ENCODE results near the gene TNNC1. TPM values are rescaled to one million over a fixed set of nuclear protein-coding genes. Genes with fewer than 3 reads are reported as not detected.

Gene TNNC1
- total and polyA plus RNA-seq, 10 of the 15 experiments (the other 5 are each of a cell fraction or from before 2014, with no cell fraction given) = 0.13 to 1.3 (median 0.53) TPM; not detected in 2

DNA sequence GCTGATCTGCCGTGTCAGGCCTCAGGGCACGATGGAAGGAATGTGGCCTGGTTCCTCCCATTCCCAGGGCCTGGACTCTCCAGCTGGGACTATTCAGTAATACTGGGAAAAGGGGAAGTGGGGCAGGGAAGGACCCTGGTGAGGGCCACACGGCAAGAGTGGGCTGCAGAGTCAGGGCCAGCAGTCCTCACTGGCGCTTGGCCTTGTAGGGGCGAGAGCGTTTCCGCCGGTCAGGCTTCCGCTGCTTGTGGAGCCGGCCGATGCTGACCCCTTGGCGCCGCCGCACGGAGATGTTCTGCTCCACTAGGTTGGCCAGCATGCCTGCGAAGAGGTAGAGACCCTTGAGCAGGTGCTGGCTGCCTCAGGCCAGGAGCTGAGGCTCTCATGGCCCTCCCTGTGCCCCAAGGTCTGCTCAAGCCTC lies 51.7 kb downstream of the TNNC1 start:
- no peaks in the 10 kb centered on the region for H4K20me1 ChIP-seq (ENCODE audit: control insufficient read depth, insufficient read depth)
- peaks cover 20 to 23% of the 10 kb centered on the region in 2 experiments for H3K36me3 ChIP-seq (ENCODE audit: control insufficient read depth in 2 of 2, insufficient read depth in 2 of 2, low read length in 1 of 2)
- 99% methylated on average over 11 of the region's 16 CpGs for WGBS (ENCODE audit: insufficient coverage, insufficient replicate concordance, low lambda C conversion rate, missing lambda C conversion rate)
- H3K4me3 ChIP-seq = no peak overlapping the region
- ChIA-PET POLR2A (no interaction called here), CTCF (no interaction called here), SMC1A (ENCODE audit: uncharacterized antibody, unreplicated experiment) (interaction anchor here (1.1 kb wide), 1 partner anchor 10 kb away, joined by 4 read pairs; no protein-coding TSS in a partner anchor), RAD21 (ENCODE audit: unreplicated experiment) (no interaction called here)
- H3K27me3 ChIP-seq (replicated peaks in 1 of 2; ENCODE audit: control insufficient read depth in 2 of 2, insufficient read depth in 2 of 2, low read length in 1 of 2) = no peaks in the 10 kb centered on the region
- FAIRE-seq (no peak), DNase-seq (ENCODE audit: low read depth, low spot score) (no peak), ATAC-seq (no peak)
- BruUV-seq (replicated peaks) = no TSS peak
- H3K4me2 ChIP-seq (ENCODE audit: control insufficient read depth, insufficient read depth) = no peak overlapping the region
- in situ Hi-C loops (cut with MboI) (no loop called here), intact Hi-C loops (cut with micrococcal nuclease; ENCODE audit: unreplicated experiment) (no loop called here)
- no peaks in the 10 kb centered on the region for H3K9me3 ChIP-seq (replicated peaks; ENCODE audit: control insufficient read depth, insufficient read depth, low read length)
- H2AFZ ChIP-seq (ENCODE audit: control insufficient read depth, low read depth, low read length) = no peak overlapping the region
- no peaks in the 10 kb centered on the region for H3K79me2 ChIP-seq (ENCODE audit: control insufficient read depth, insufficient read depth, low read length)
- no peaks in the 10 kb centered on the region for H3K4me1 ChIP-seq (ENCODE audit: control insufficient read depth, insufficient read depth, low read length)
- 0 out of 2 replicates have a peak, but pooled peaks have one; percentile 9 for TF ChIP-seq SPI1 (IDR thresholded peaks at IDR 0.05; ENCODE audit: borderline replicate concordance, insufficient read depth, low read depth, low read length)
- TF ChIP-seq, protein P1, sequence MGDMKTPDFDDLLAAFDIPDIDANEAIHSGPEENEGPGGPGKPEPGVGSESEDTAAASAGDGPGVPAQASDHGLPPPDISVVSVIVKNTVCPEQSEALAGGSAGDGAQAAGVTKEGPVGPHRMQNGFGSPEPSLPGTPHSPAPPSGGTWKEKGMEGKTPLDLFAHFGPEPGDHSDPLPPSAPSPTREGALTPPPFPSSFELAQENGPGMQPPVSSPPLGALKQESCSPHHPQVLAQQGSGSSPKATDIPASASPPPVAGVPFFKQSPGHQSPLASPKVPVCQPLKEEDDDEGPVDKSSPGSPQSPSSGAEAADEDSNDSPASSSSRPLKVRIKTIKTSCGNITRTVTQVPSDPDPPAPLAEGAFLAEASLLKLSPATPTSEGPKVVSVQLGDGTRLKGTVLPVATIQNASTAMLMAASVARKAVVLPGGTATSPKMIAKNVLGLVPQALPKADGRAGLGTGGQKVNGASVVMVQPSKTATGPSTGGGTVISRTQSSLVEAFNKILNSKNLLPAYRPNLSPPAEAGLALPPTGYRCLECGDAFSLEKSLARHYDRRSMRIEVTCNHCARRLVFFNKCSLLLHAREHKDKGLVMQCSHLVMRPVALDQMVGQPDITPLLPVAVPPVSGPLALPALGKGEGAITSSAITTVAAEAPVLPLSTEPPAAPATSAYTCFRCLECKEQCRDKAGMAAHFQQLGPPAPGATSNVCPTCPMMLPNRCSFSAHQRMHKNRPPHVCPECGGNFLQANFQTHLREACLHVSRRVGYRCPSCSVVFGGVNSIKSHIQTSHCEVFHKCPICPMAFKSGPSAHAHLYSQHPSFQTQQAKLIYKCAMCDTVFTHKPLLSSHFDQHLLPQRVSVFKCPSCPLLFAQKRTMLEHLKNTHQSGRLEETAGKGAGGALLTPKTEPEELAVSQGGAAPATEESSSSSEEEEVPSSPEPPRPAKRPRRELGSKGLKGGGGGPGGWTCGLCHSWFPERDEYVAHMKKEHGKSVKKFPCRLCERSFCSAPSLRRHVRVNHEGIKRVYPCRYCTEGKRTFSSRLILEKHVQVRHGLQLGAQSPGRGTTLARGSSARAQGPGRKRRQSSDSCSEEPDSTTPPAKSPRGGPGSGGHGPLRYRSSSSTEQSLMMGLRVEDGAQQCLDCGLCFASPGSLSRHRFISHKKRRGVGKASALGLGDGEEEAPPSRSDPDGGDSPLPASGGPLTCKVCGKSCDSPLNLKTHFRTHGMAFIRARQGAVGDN (IDR thresholded peaks at IDR 0.05) = no peak
- H3K27ac ChIP-seq (ENCODE audit: control insufficient read depth, insufficient read depth) = no peak overlapping the region
- no peak overlapping the region for H3K9ac ChIP-seq (ENCODE audit: control insufficient read depth, insufficient read depth, low read length)

- H3K36me3 ChIP-seq (ENCODE audit: control insufficient read depth in 2 of 2, insufficient read depth in 2 of 2, low read length in 1 of 2) = peaks cover 16 to 18% of the 10 kb centered on the region in 2 experiments
- no peak for DNase-seq (ENCODE audit: low read depth, low spot score)
- in situ Hi-C loops (cut with MboI) = no loop called here
- H3K79me2 ChIP-seq (ENCODE audit: control insufficient read depth, insufficient read depth, low read length) = no peaks in the 10 kb centered on the region
- H3K27me3 ChIP-seq (replicated peaks in 1 of 2; ENCODE audit: control insufficient read depth in 2 of 2, insufficient read depth in 2 of 2, low read length in 1 of 2) = no peaks in the 10 kb centered on the region
- no peaks in the 10 kb centered on the region for H3K4me1 ChIP-seq (ENCODE audit: control insufficient read depth, insufficient read depth, low read length)
- no peak overlapping the region for H3K4me3 ChIP-seq
- no peak overlapping the region for H3K9ac ChIP-seq (ENCODE audit: control insufficient read depth, insufficient read depth, low read length)
- intact Hi-C loops (cut with micrococcal nuclease; ENCODE audit: unreplicated experiment) = no loop called here
- ChIA-PET RAD21 (ENCODE audit: unreplicated experiment) (no interaction called here), POLR2A (no interaction called here), SMC1A (ENCODE audit: uncharacterized antibody, unreplicated experiment) (interaction anchor here (1.1 kb wide), 1 partner anchor 11 kb away, joined by 4 read pairs; no protein-coding TSS in a partner anchor), CTCF (no interaction called here)
- no peaks in the 10 kb centered on the region for H4K20me1 ChIP-seq (ENCODE audit: control insufficient read depth, insufficient read depth)
- no TSS peak for BruUV-seq (replicated peaks)
- no peak overlapping the region for H2AFZ ChIP-seq (ENCODE audit: control insufficient read depth, low read depth, low read length)
- no peak for ATAC-seq
- TF ChIP-seq, protein P2, sequence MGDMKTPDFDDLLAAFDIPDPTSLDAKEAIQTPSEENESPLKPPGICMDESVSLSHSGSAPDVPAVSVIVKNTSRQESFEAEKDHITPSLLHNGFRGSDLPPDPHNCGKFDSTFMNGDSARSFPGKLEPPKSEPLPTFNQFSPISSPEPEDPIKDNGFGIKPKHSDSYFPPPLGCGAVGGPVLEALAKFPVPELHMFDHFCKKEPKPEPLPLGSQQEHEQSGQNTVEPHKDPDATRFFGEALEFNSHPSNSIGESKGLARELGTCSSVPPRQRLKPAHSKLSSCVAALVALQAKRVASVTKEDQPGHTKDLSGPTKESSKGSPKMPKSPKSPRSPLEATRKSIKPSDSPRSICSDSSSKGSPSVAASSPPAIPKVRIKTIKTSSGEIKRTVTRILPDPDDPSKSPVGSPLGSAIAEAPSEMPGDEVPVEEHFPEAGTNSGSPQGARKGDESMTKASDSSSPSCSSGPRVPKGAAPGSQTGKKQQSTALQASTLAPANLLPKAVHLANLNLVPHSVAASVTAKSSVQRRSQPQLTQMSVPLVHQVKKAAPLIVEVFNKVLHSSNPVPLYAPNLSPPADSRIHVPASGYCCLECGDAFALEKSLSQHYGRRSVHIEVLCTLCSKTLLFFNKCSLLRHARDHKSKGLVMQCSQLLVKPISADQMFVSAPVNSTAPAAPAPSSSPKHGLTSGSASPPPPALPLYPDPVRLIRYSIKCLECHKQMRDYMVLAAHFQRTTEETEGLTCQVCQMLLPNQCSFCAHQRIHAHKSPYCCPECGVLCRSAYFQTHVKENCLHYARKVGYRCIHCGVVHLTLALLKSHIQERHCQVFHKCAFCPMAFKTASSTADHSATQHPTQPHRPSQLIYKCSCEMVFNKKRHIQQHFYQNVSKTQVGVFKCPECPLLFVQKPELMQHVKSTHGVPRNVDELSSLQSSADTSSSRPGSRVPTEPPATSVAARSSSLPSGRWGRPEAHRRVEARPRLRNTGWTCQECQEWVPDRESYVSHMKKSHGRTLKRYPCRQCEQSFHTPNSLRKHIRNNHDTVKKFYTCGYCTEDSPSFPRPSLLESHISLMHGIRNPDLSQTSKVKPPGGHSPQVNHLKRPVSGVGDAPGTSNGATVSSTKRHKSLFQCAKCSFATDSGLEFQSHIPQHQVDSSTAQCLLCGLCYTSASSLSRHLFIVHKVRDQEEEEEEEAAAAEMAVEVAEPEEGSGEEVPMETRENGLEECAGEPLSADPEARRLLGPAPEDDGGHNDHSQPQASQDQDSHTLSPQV (IDR thresholded peaks at IDR 0.05) = no peak
- TF ChIP-seq, protein P3, sequence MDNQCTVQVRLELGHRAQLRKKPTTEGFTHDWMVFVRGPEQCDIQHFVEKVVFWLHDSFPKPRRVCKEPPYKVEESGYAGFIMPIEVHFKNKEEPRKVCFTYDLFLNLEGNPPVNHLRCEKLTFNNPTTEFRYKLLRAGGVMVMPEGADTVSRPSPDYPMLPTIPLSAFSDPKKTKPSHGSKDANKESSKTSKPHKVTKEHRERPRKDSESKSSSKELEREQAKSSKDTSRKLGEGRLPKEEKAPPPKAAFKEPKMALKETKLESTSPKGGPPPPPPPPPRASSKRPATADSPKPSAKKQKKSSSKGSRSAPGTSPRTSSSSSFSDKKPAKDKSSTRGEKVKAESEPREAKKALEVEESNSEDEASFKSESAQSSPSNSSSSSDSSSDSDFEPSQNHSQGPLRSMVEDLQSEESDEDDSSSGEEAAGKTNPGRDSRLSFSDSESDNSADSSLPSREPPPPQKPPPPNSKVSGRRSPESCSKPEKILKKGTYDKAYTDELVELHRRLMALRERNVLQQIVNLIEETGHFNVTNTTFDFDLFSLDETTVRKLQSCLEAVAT (IDR thresholded peaks at IDR 0.05) = no peak
- no peak for TF ChIP-seq EGR1 (IDR thresholded peaks at IDR 0.05; ENCODE audit: borderline replicate concordance in 1 of 2, low read depth in 2 of 2, low read length in 2 of 2)
- H3K4me2 ChIP-seq (ENCODE audit: control insufficient read depth, insufficient read depth) = no peak overlapping the region
- WGBS (ENCODE audit: insufficient coverage, insufficient replicate concordance, low lambda C conversion rate, missing lambda C conversion rate) = 100% methylated on average over 1 of the region's 1 CpG
- no peak overlapping the region for H3K27ac ChIP-seq (ENCODE audit: control insufficient read depth, insufficient read depth)
- no peak for FAIRE-seq
- no peaks in the 10 kb centered on the region for H3K9me3 ChIP-seq (replicated peaks; ENCODE audit: control insufficient read depth, insufficient read depth, low read length)
Measured at GRCh38 chr3:52401551-52401950, 52.3 kb downstream of the TNNC1 start.
